HEK293T (cell line): ENCODE data around the gene MT1H.

Source experiments
- FOXK2 ChIP-seq: fragments of 450-650 bp; IDR thresholded peaks from 2 replicates; pipeline ENCODE4 v1.6.1; 2016; ENCODE audit warnings: mild to moderate bottlenecking
- FOXM1 ChIP-seq: fragments of 450-650 bp; IDR thresholded peaks from 2 replicates; pipeline ENCODE4 v1.6.1; 2017; ENCODE audit warnings: mild to moderate bottlenecking, borderline replicate concordance
- L3MBTL2 ChIP-seq: fragments of 450-650 bp; conservative IDR thresholded peaks from 2 replicates; pipeline ENCODE4 v1.6.1; 2016; ENCODE audit warnings: mild to moderate bottlenecking
- NFRKB ChIP-seq: fragments of 450-650 bp; IDR thresholded peaks from 2 replicates; pipeline ENCODE4 v1.6.1; 2016; ENCODE audit warnings: mild to moderate bottlenecking, moderate library complexity

DNA sequence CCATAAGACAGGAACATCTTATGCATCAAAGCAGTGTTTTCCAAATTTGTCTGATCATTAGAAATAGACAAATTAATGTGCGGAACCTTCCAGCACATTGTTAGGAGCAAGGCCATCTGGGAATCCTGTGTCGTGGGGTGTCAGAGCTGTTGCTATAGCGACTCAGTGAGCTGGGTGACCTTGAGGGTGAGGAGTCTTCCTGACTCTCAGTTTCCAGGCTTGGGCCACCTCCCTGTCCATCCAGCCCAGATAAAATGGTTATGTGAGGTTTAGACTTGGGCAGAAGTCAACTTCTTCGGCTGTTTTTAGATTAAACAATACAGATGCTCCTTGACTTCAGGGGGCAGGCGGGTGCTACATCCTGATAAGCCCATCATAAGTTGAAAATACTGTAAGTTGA, 33.2 kb downstream of the MT1H start:
- TF ChIP-seq NFRKB (no peak), FOXK2 (no peak), FOXM1 (no peak), L3MBTL2 (no peak)
